Limb (tissue), 2 donors: ENCODE measurements around the gene TBC1D5.

ENCODE experiments used
- DNase-seq, 2 donors: peaks; one replicate each; pipeline ENCODE4 v3.0.0-alpha.2; 2016; ENCODE audit errors: extremely low spot score in 2 of 2

The TBC1D5 gene

GRCh38 chr3:17232442-17232841 lies 510.0 kb downstream of the TBC1D5 start:
- DNase-seq: no peak

GRCh38 chr3:17231537-17232261 lies 510.7 kb downstream of the TBC1D5 start:
- DNase-seq: no peak

GRCh38 chr3:17227472-17227871 lies 515.0 kb downstream of the TBC1D5 start:
- no peak for DNase-seq

GRCh38 chr3:17221529-17221928 lies 520.9 kb downstream of the TBC1D5 start:
- DNase-seq: no peak

GRCh38 chr3:17219593-17219992 lies 522.8 kb downstream of the TBC1D5 start:
- DNase-seq: no peak

- no peak for DNase-seq
Measured at GRCh38 chr3:17218587-17218986, 523.8 kb downstream of the TBC1D5 start.

- DNase-seq: no peak
Measured at GRCh38 chr3:17217588-17217987, 524.8 kb downstream of the TBC1D5 start.

- no peak for DNase-seq
Measured at GRCh38 chr3:17213102-17213501, 529.3 kb downstream of the TBC1D5 start.

- no peak for DNase-seq
Measured at GRCh38 chr3:17207979-17208378, 534.5 kb downstream of the TBC1D5 start.

GRCh38 chr3:17207019-17207418 lies 535.4 kb downstream of the TBC1D5 start:
- no peak for DNase-seq

GRCh38 chr3:17204049-17204650 lies 538.3 kb downstream of the TBC1D5 start:
- DNase-seq: no peak

GRCh38 chr3:17201538-17201937 lies 540.9 kb downstream of the TBC1D5 start:
- no peak for DNase-seq

- no peak for DNase-seq
Measured at GRCh38 chr3:17195856-17196604, 546.4 kb downstream of the TBC1D5 start.

- no peak for DNase-seq
Measured at GRCh38 chr3:17195192-17195611, 547.2 kb downstream of the TBC1D5 start.

GRCh38 chr3:17194116-17194515 lies 548.3 kb downstream of the TBC1D5 start:
- no peak for DNase-seq

GRCh38 chr3:17192995-17193394 lies 549.4 kb downstream of the TBC1D5 start:
- DNase-seq: no peak

GRCh38 chr3:17190353-17191078 lies 551.9 kb downstream of the TBC1D5 start:
- DNase-seq: no peak

GRCh38 chr3:17188378-17188777 lies 554.1 kb downstream of the TBC1D5 start:
- no peak for DNase-seq

- no peak for DNase-seq
Measured at GRCh38 chr3:17187589-17188184, 554.7 kb downstream of the TBC1D5 start.

GRCh38 chr3:17183951-17184550 lies 558.4 kb downstream of the TBC1D5 start:
- DNase-seq: no peak

GRCh38 chr3:17182166-17182565 lies 560.3 kb downstream of the TBC1D5 start:
- no peak for DNase-seq
